ENCODE results near the gene PRG3. TPM values are rescaled to one million over a fixed set of nuclear protein-coding genes. Genes with fewer than 3 reads are reported as not detected.

PRG3 gene
- total RNA-seq, 1 experiment from 2014 or later: not detected

GRCh38 chr11:57364851-57365660 lies 15.9 kb downstream of the PRG3 start:
- BruUV-seq (replicated peaks): no TSS peak
- intact Hi-C loops (cut with micrococcal nuclease; ENCODE audit: unreplicated experiment) (no loop called here), in situ Hi-C loops (cut with HindIII; ENCODE audit: low pct_unique_long_range_greater_than_20kb, low sequenced_read_pairs) (no loop called here)
- no peak overlapping the region for H3K27ac ChIP-seq (ENCODE audit: low read length)
- DNase-seq (ENCODE audit: low read depth, low spot score): no peak
- H3K27me3 ChIP-seq (ENCODE audit: control insufficient read depth, insufficient read depth, low read length): no peaks in the 10 kb centered on the region; the same call in 1 of the 2 replicates
- POLR2A ChIA-PET: no interaction called here
- no peaks in the 10 kb centered on the region for H3K36me3 ChIP-seq (ENCODE audit: control insufficient read depth, insufficient read depth, low read length)
- H3K9me3 ChIP-seq (ENCODE audit: control insufficient read depth, insufficient read depth, low read depth, low read length): no peaks in the 10 kb centered on the region
- ATAC-seq: no peak
- CTCF ChIA-PET: interaction anchor here (0.6 kb wide), 1 partner anchor 59 kb away, joined by 7 read pairs; no protein-coding TSS in a partner anchor
- H3K4me3 ChIP-seq (ENCODE audit: low read depth in 2 of 2, low read length in 2 of 2): no peak overlapping the region
- TF ChIP-seq SIN3A (IDR thresholded peaks at IDR 0.05; ENCODE audit: borderline replicate concordance, insufficient read depth, low read depth, low read length) (no peak), POLR2AphosphoS5 (IDR thresholded peaks at IDR 0.05; ENCODE audit: low read depth, low read length) (no peak), REST (IDR thresholded peaks at IDR 0.05; ENCODE audit: insufficient read depth in 1 of 2, low read depth in 2 of 2, low read length in 1 of 2) (no peak), CTCF (IDR thresholded peaks at IDR 0.05) (no peak), TCF7L2 (IDR thresholded peaks at IDR 0.05; ENCODE audit: low read depth, low read length) (no peak)
- 0 out of 2 replicates have a peak, but pooled peaks cover under 1% of the 10 kb centered on the region for H3K4me1 ChIP-seq (ENCODE audit: control insufficient read depth, insufficient read depth, low read length)

- POLR2A ChIA-PET: no interaction called here
- H3K27ac ChIP-seq (ENCODE audit: low read length): no peak overlapping the region
- in situ Hi-C loops (cut with HindIII; ENCODE audit: low pct_unique_long_range_greater_than_20kb, low sequenced_read_pairs): no loop called here
- no peaks in the 10 kb centered on the region for H3K9me3 ChIP-seq (ENCODE audit: control insufficient read depth, insufficient read depth, low read depth, low read length)
- 0 out of 2 replicates have a peak, but pooled peaks cover 7% of the 10 kb centered on the region for H3K4me1 ChIP-seq (ENCODE audit: control insufficient read depth, insufficient read depth, low read length)
- BruUV-seq (replicated peaks): no TSS peak
- no peaks in the 10 kb centered on the region; the same call in 1 of the 2 replicates for H3K27me3 ChIP-seq (ENCODE audit: control insufficient read depth, insufficient read depth, low read length)
- H3K4me3 ChIP-seq (ENCODE audit: low read depth in 2 of 2, low read length in 2 of 2): no peak overlapping the region
- CTCF ChIA-PET: no interaction called here
- intact Hi-C loops (cut with micrococcal nuclease; ENCODE audit: unreplicated experiment): no loop called here
- TF ChIP-seq SIN3A (IDR thresholded peaks at IDR 0.05; ENCODE audit: borderline replicate concordance, insufficient read depth, low read depth, low read length) (no peak), REST (IDR thresholded peaks at IDR 0.05; ENCODE audit: insufficient read depth in 1 of 2, low read depth in 2 of 2, low read length in 1 of 2) (no peak), CTCF (IDR thresholded peaks at IDR 0.05) (no peak)
- DNase-seq (ENCODE audit: low read depth, low spot score) (no peak), ATAC-seq (no peak)
- H3K36me3 ChIP-seq (ENCODE audit: control insufficient read depth, insufficient read depth, low read length): no peaks in the 10 kb centered on the region
These were observed 17.5 kb downstream of the PRG3 start for GRCh38 chr11:57363131-57364080.

Data from Panc1 (cell line).